Measurements from ENCODE around the gene SGMS1. TPM values are rescaled to one million over a fixed set of nuclear protein-coding genes. Genes with fewer than 3 reads are reported as not detected.
"Not testable (repeated sequence)": the region's sequence is repeated elsewhere in the genome, so short reads cannot be mapped to it uniquely, and the experiment has no call there.

SGMS1 gene
- total RNA-seq, 1 experiment from 2014 or later = 24.7 TPM

GRCh38 chr10:50504389-50504788 lies 119.4 kb downstream of the SGMS1 start:
- Mint-ChIP-seq H3K36me3 (ENCODE audit: insufficient read depth, unreplicated experiment) (peaks cover 12% of the 10 kb centered on the region), H3K4me3 (ENCODE audit: unreplicated experiment) (no peak overlapping the region), H3K27me3 (ENCODE audit: insufficient read depth, unreplicated experiment) (no peaks in the 10 kb centered on the region), H3K27ac (ENCODE audit: low read depth, unreplicated experiment) (peak overlapping the region; percentile 10), H3K9me3 (ENCODE audit: unreplicated experiment) (no peaks in the 10 kb centered on the region), H3K4me1 (ENCODE audit: insufficient read depth, unreplicated experiment) (peaks cover 23% of the 10 kb centered on the region)
- intact Hi-C loops (cut with micrococcal nuclease) = no loop called here
- TF ChIP-seq CTCF (IDR thresholded peaks at IDR 0.05; ENCODE audit: unreplicated experiment) = no peak
- CTCF ChIA-PET = interaction anchor here (0.8 to 2.3 kb wide), 7 partner anchors 9 to 107 kb away, joined by 3 to 8 read pairs (median 4); no protein-coding TSS in a partner anchor
- no peak for DNase-seq (ENCODE audit: unreplicated experiment)
- POLR2A ChIA-PET = interaction anchor here (0.9 to 2.4 kb wide), 10 partner anchors 9 to 190 kb away, joined by 3 to 18 read pairs (median 5); partner anchors contain the start of gene SGMS1
- no TSS peak for BruUV-seq (replicated peaks)

- peaks cover 23% of the 10 kb centered on the region for H3K4me1 Mint-ChIP-seq (ENCODE audit: insufficient read depth, unreplicated experiment)
- no peaks in the 10 kb centered on the region for H3K27me3 Mint-ChIP-seq (ENCODE audit: insufficient read depth, unreplicated experiment)
- no peak for TF ChIP-seq CTCF (IDR thresholded peaks at IDR 0.05; ENCODE audit: unreplicated experiment)
- H3K4me3 Mint-ChIP-seq (ENCODE audit: unreplicated experiment) = no peak overlapping the region
- H3K27ac Mint-ChIP-seq (ENCODE audit: low read depth, unreplicated experiment) = peak overlapping the region; percentile 10
- ChIA-PET POLR2A (interaction anchor here (0.9 to 2.4 kb wide), 11 partner anchors 9 to 190 kb away, joined by 3 to 18 read pairs (median 4); partner anchors contain the start of gene SGMS1), CTCF (interaction anchor here (0.6 to 2.3 kb wide), 7 partner anchors 9 to 97 kb away, joined by 3 to 8 read pairs (median 3); no protein-coding TSS in a partner anchor)
- no peaks in the 10 kb centered on the region for H3K9me3 Mint-ChIP-seq (ENCODE audit: unreplicated experiment)
- H3K36me3 Mint-ChIP-seq (ENCODE audit: insufficient read depth, unreplicated experiment) = peaks cover 10% of the 10 kb centered on the region
- intact Hi-C loops (cut with micrococcal nuclease) = no loop called here
- peak; percentile 79 for DNase-seq (ENCODE audit: unreplicated experiment)
- no TSS peak for BruUV-seq (replicated peaks)
These were observed 120.0 kb downstream of the SGMS1 start for GRCh38 chr10:50503661-50504320.

GRCh38 chr10:50503156-50503555 lies 120.6 kb downstream of the SGMS1 start:
- H3K36me3 Mint-ChIP-seq (ENCODE audit: insufficient read depth, unreplicated experiment); DNase-seq (ENCODE audit: unreplicated experiment); intact Hi-C loops (cut with micrococcal nuclease); H3K9me3 Mint-ChIP-seq (ENCODE audit: unreplicated experiment); H3K4me3 Mint-ChIP-seq (ENCODE audit: unreplicated experiment); H3K27me3 Mint-ChIP-seq (ENCODE audit: insufficient read depth, unreplicated experiment); BruUV-seq (replicated peaks): not testable (repeated sequence)
- Mint-ChIP-seq H3K4me1 (ENCODE audit: insufficient read depth, unreplicated experiment) (peaks cover 23% of the 10 kb centered on the region), H3K27ac (ENCODE audit: low read depth, unreplicated experiment) (peak overlapping the region; percentile 10)
- POLR2A ChIA-PET = interaction anchor here (0.6 to 2.4 kb wide), 10 partner anchors 10 to 141 kb away, joined by 3 to 18 read pairs (median 6); partner anchors contain the start of gene SGMS1
- CTCF ChIA-PET = interaction anchor here (0.6 to 2.3 kb wide), 2 partner anchors 53 to 58 kb away, joined by 3 to 8 read pairs; no protein-coding TSS in a partner anchor

GRCh38 chr10:50501924-50502452 lies 121.8 kb downstream of the SGMS1 start:
- H3K4me3 Mint-ChIP-seq (ENCODE audit: unreplicated experiment) = no peak overlapping the region
- POLR2A ChIA-PET = interaction anchor here (1.0 to 1.9 kb wide), 5 partner anchors 11 to 176 kb away, joined by 3 to 8 read pairs (median 4); no protein-coding TSS in a partner anchor
- H3K4me1 Mint-ChIP-seq (ENCODE audit: insufficient read depth, unreplicated experiment) = peaks cover 34% of the 10 kb centered on the region
- CTCF ChIA-PET = interaction anchor here (0.6 to 1.1 kb wide), 4 partner anchors 59 to 985 kb away, joined by 3 read pairs; no protein-coding TSS in a partner anchor
- BruUV-seq (replicated peaks) = no TSS peak
- no peaks in the 10 kb centered on the region for H3K36me3 Mint-ChIP-seq (ENCODE audit: insufficient read depth, unreplicated experiment)
- no peak for DNase-seq (ENCODE audit: unreplicated experiment)
- H3K27me3 Mint-ChIP-seq (ENCODE audit: insufficient read depth, unreplicated experiment) = no peaks in the 10 kb centered on the region
- no peaks in the 10 kb centered on the region for H3K9me3 Mint-ChIP-seq (ENCODE audit: unreplicated experiment)
- TF ChIP-seq CTCF (IDR thresholded peaks at IDR 0.05; ENCODE audit: unreplicated experiment) = no peak
- intact Hi-C loops (cut with micrococcal nuclease) = no loop called here
- H3K27ac Mint-ChIP-seq (ENCODE audit: low read depth, unreplicated experiment) = peak overlapping the region; percentile 63

All from MCF 10A (cell line).